OCI-LY1 (cell line): Measurements from ENCODE around the gene FAM20C.

Experiments used
- H2AFZ ChIP-seq: fragments of 200-600 bp; sonication (generic), shearing (Covaris generic); 2 replicates; pipeline ENCODE4 v1.6.0; 2014; ENCODE audit warnings: antibody characterized with exemption, mild to moderate bottlenecking, low read length
- H3F3A ChIP-seq: fragments of 200-600 bp; sonication (generic), shearing (Covaris generic); 2 replicates; pipeline ENCODE4 v1.6.0; 2014; ENCODE audit warnings: mild to moderate bottlenecking, antibody characterized with exemption, low read length, moderate library complexity; ENCODE audit not compliant: insufficient read depth
- H3K27ac ChIP-seq: fragments of 200-600 bp; sonication (generic); 2 replicates; pipeline ENCODE4 v1.5.1; 2014; ENCODE audit warnings: low read length, mixed run types, mild to moderate bottlenecking, low read depth; ENCODE audit not compliant: poor library complexity, severe bottlenecking
- H3K27me3 ChIP-seq: fragments of 200-600 bp; sonication (generic); 2 replicates; pipeline ENCODE4 v1.6.0; 2014; ENCODE audit warnings: antibody characterized with exemption, mild to moderate bottlenecking, low read length, moderate library complexity; ENCODE audit not compliant: insufficient read depth
- H3K36me3 ChIP-seq: fragments of 200-600 bp; sonication (generic); 2 replicates; pipeline ENCODE4 v1.6.1; 2014; ENCODE audit warnings: mild to moderate bottlenecking, antibody characterized with exemption, low read length, moderate library complexity, mixed read lengths; ENCODE audit not compliant: insufficient read depth
- H3K4me1 ChIP-seq: fragments of 200-600 bp; sonication (generic); 2 replicates; pipeline ENCODE4 v1.5.1; 2014; ENCODE audit warnings: mild to moderate bottlenecking, low read length, moderate library complexity; ENCODE audit not compliant: insufficient read depth, severe bottlenecking
- H3K4me2 ChIP-seq: fragments of 200-600 bp; sonication (generic), shearing (Covaris generic); 2 replicates; pipeline ENCODE4 v1.6.1; 2014; ENCODE audit warnings: low read length
- H3K4me3 ChIP-seq: fragments of 200-600 bp; sonication (generic); 2 replicates; pipeline ENCODE4 v1.5.1; 2014; ENCODE audit warnings: low read length, low read depth, mild to moderate bottlenecking, mixed read lengths; ENCODE audit not compliant: poor library complexity, severe bottlenecking
- H3K79me2 ChIP-seq: fragments of 200-600 bp; shearing (Covaris generic); 2 replicates; pipeline ENCODE4 v1.6.1; 2016; ENCODE audit warnings: mixed run types, low read length, mixed read lengths; ENCODE audit not compliant: insufficient read depth
- H3K9ac ChIP-seq: fragments of 200-600 bp; sonication (generic), shearing (Covaris generic); 2 replicates; pipeline ENCODE4 v1.6.1; 2014; ENCODE audit warnings: mild to moderate bottlenecking, low read length, mixed read lengths
- H3K9me2 ChIP-seq: fragments of 200-600 bp; sonication (generic), shearing (Covaris generic); 2 replicates; pipeline ENCODE4 v1.6.1; 2014; ENCODE audit warnings: low read depth, mild to moderate bottlenecking, low read length, mixed read lengths
- H3K9me3 ChIP-seq: fragments of 200-600 bp; shearing (Covaris generic); 2 replicates; pipeline ENCODE4 v1.6.1; 2014; ENCODE audit warnings: low read length, mixed read lengths
- H4K20me1 ChIP-seq: fragments of 200-600 bp; sonication (generic), shearing (Covaris generic); 2 replicates; pipeline ENCODE4 v1.6.0; 2016; ENCODE audit warnings: mild to moderate bottlenecking, low read length; ENCODE audit not compliant: insufficient read depth
- EZH2 ChIP-seq: fragments of 200-600 bp; sonication (generic), shearing (Covaris generic); IDR thresholded peaks from 2 replicates; pipeline ENCODE4 v1.8.0; 2017; ENCODE audit warnings: borderline replicate concordance, mixed run types, mild to moderate bottlenecking, antibody characterized with exemption, low read length, moderate library complexity, mixed read lengths
- TF ChIP-seq, protein P1 (sequence below): fragments of 200-600 bp; sonication (generic), shearing (Covaris generic); IDR thresholded peaks from 2 replicates; pipeline ENCODE4 v1.5.1; 2017; ENCODE audit warnings: mild to moderate bottlenecking, antibody characterized with exemption, low read length, moderate library complexity, mixed read lengths

Gene FAM20C

DNA sequence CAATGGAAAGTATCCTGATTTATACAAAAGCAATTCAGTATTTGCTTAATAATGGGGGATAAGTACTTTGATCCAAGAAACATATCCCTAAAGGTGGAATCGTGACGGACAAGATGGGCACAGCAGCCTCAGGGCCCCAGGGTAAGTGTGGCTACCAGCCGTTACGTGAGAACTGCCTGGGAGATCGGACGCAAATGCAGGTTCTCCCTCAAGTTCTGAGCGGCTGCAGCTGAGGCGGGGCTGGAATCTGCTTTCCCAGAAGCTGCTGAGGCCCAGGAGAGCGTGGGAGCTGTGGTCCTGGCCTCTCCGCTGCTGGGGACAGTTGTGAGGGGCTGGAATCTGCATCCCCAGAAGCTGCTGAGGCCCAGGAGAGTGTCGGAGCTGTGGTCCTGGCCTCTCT lies 111.1 kb downstream of the FAM20C start:
- no peaks in the 10 kb centered on the region for H3K9me3 ChIP-seq
- no peaks in the 10 kb centered on the region for H3K36me3 ChIP-seq
- H3K27me3 ChIP-seq = no peaks in the 10 kb centered on the region; the same call in 1 of the 2 replicates
- H3K4me3 ChIP-seq = no peak overlapping the region
- H3K9me2 ChIP-seq = no peaks in the 10 kb centered on the region
- no peak overlapping the region for H3K9ac ChIP-seq
- H2AFZ ChIP-seq = no peak overlapping the region
- H3F3A ChIP-seq = no peaks in the 10 kb centered on the region
- no peak overlapping the region for H3K4me2 ChIP-seq
- no peak overlapping the region for H3K27ac ChIP-seq
- no peaks in the 10 kb centered on the region for H4K20me1 ChIP-seq
- H3K79me2 ChIP-seq = no peaks in the 10 kb centered on the region
- no peak for TF ChIP-seq EZH2
- TF ChIP-seq, protein P1, sequence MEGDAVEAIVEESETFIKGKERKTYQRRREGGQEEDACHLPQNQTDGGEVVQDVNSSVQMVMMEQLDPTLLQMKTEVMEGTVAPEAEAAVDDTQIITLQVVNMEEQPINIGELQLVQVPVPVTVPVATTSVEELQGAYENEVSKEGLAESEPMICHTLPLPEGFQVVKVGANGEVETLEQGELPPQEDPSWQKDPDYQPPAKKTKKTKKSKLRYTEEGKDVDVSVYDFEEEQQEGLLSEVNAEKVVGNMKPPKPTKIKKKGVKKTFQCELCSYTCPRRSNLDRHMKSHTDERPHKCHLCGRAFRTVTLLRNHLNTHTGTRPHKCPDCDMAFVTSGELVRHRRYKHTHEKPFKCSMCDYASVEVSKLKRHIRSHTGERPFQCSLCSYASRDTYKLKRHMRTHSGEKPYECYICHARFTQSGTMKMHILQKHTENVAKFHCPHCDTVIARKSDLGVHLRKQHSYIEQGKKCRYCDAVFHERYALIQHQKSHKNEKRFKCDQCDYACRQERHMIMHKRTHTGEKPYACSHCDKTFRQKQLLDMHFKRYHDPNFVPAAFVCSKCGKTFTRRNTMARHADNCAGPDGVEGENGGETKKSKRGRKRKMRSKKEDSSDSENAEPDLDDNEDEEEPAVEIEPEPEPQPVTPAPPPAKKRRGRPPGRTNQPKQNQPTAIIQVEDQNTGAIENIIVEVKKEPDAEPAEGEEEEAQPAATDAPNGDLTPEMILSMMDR = no peak
- no peaks in the 10 kb centered on the region for H3K4me1 ChIP-seq

DNA sequence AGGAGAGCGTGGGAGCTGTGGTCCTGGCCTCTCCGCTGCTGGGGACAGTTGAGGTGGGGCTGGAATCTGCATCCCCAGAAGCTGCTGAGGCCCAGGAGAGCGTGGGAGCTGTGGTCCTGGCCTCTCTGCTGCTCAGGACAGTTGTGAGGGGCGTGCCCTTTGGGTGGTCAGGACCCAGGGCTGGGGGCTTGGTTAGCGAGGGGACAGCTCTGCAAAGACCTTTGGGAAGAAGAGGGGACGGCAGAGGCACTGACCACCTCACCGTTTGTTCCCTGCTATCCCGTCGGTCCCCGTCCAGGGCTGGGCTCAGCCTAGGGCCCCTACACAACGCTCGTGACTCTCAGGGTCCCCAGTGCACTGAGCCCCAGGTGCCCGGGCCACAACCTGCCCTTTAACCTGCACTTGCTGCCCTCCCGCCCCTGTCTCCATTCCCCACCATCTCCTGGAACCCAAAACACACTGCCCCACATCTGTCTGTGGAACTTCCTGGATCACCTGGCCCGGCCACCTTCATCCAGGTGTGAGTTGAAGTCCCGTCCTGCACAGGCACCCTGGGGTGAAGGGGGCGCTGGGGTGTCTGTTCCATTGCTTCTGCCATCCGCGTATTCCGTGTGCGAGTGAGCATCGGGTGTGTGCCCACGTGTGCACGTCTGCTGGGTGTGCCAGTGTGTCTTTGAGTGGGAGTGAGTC lies 111.7 kb downstream of the FAM20C start:
- H3K4me2 ChIP-seq = no peak overlapping the region
- no peaks in the 10 kb centered on the region; the same call in 1 of the 2 replicates for H3K27me3 ChIP-seq
- no peaks in the 10 kb centered on the region for H3K4me1 ChIP-seq

DNA sequence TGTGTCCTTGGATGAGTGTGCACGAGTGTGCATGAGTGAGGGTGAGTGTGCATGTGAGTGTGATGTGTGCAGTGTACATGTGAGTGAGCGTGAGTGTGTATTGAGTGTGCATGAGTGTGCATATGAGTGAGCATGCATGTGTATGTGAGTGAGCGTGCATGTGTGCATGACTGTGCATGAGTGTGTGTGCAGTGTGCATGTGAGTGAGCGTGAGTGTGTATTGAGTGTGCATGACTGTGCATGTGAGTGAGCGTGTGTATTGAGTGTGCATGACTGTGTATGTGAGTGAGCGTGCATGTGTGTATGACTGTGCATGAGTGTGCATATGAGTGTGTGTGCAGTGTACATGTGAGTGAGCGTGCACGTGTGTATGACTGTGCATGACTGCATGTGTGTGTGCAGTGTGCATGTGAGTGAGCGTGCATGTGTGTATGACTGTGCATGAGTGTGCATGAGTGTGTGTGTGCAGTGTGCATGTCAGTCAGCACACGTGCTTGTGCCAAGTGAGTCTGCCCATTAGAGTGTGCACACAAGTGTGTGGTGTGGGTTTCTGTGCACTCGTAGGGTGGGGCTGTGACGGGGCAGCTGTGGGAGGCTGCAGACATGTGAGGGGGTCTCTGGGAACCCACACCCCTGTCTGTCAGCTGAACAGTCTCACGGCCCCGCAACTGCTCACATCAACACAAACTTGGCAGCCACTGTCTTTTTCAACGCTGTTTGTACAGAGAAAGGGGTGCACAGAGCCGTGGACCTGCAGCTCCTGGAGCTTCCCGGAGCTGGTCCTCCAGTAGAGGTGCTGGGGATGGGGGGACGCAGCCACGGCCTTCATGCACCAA lies 112.4 kb downstream of the FAM20C start:
- TF ChIP-seq EZH2 = no peak
- TF ChIP-seq, protein P1 = no peak

More for the DNA sequence above, 111.7 kb downstream of the FAM20C start:
- no peaks in the 10 kb centered on the region for H3K9me2 ChIP-seq
- H3K4me3 ChIP-seq = no peak overlapping the region
- H3K9me3 ChIP-seq = no peaks in the 10 kb centered on the region
- no peak overlapping the region for H3K27ac ChIP-seq
- H2AFZ ChIP-seq = no peak overlapping the region
- H3K36me3 ChIP-seq = no peaks in the 10 kb centered on the region
- H3K9ac ChIP-seq = no peak overlapping the region
- H3K79me2 ChIP-seq = no peaks in the 10 kb centered on the region
- no peak for TF ChIP-seq EZH2
- TF ChIP-seq, protein P1 = no peak
- H3F3A ChIP-seq = no peaks in the 10 kb centered on the region
- no peaks in the 10 kb centered on the region for H4K20me1 ChIP-seq

More for the DNA sequence above, 112.4 kb downstream of the FAM20C start:
- no peaks in the 10 kb centered on the region; the same call in 1 of the 2 replicates for H3K27me3 ChIP-seq
- H3K9ac ChIP-seq = no peak overlapping the region
- H3K4me3 ChIP-seq = no peak overlapping the region
- no peaks in the 10 kb centered on the region for H3K9me2 ChIP-seq
- H3K4me2 ChIP-seq = no peak overlapping the region
- no peaks in the 10 kb centered on the region for H3K79me2 ChIP-seq
- no peaks in the 10 kb centered on the region for H3K36me3 ChIP-seq
- no peaks in the 10 kb centered on the region for H3K4me1 ChIP-seq
- H2AFZ ChIP-seq = no peak overlapping the region
- H3F3A ChIP-seq = no peaks in the 10 kb centered on the region
- no peak overlapping the region for H3K27ac ChIP-seq
- no peaks in the 10 kb centered on the region for H4K20me1 ChIP-seq
- H3K9me3 ChIP-seq = no peaks in the 10 kb centered on the region
